Fibroblast of the aortic adventitia (primary cell): Measurements from ENCODE around the gene RAP1GAP. TPM values are rescaled to one million over a fixed set of nuclear protein-coding genes. Genes with fewer than 3 reads are reported as not detected.

Experiments
- DNase-seq: peaks from one replicate; pipeline ENCODE4 v3.0.0-alpha.2; 2010; ENCODE audit warnings: low read depth
- H3K4me3 ChIP-seq: 2 replicates; pipeline ENCODE4 v1.5.1; 2011; ENCODE audit warnings: low read depth, mild to moderate bottlenecking, control low read depth, low read length, moderate library complexity
- total RNA-seq: library from RNA; depleted of rRNA; stranded (reverse); fragments of >200 nt; gene quantifications from 2 replicates; pipeline ENCODE4 v1.2.3, GENCODE V29; 2012; ENCODE audit warnings: low replicate concordance
- TF ChIP-seq, protein P1 (sequence below): IDR thresholded peaks from 2 replicates; pipeline ENCODE4 v1.5.1; 2011; ENCODE audit warnings: mild to moderate bottlenecking, low read length, control low read depth, inconsistent platforms; ENCODE audit not compliant: insufficient read depth

RAP1GAP gene
- total RNA-seq, 1 donor, result 0.09 TPM

DNA sequence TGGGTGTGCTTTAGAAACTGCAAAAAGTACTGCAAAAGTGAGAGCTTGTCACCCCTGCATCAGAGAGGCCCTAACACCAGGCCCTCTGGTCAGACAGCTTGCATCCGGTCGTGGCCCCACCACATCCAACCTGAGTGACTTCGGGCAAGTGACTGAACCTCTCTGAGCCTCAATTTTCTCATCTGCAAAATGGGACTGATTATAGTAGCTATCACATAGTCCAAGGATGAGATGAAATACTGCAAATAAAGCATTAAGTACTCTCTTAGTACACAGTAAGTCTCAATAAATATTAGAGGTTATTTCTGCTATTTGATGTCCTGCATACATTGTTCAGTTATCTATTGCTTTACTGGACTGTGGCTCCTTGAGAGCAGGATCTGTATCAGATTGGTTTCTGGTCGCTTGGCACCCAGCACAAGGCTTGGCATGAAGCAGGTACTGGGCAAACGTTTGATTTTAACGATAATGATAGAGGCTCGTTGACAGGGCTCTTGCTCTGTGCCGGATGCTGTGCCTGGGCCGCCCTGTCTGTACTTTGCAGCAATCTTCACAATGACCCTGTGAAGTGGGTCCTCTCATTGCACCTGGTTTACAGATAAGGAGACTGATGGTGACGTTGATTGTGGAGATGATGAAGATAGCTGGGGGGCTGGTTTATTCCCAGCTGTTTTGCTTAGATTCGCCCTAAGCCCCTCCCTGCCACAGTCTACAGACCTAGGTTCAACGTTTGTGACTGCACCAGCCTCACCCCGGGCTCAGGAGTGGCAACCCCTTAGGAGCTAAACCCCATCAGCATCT, 43.6 kb downstream of the RAP1GAP start:
- no peak for DNase-seq
- TF ChIP-seq, protein P1, sequence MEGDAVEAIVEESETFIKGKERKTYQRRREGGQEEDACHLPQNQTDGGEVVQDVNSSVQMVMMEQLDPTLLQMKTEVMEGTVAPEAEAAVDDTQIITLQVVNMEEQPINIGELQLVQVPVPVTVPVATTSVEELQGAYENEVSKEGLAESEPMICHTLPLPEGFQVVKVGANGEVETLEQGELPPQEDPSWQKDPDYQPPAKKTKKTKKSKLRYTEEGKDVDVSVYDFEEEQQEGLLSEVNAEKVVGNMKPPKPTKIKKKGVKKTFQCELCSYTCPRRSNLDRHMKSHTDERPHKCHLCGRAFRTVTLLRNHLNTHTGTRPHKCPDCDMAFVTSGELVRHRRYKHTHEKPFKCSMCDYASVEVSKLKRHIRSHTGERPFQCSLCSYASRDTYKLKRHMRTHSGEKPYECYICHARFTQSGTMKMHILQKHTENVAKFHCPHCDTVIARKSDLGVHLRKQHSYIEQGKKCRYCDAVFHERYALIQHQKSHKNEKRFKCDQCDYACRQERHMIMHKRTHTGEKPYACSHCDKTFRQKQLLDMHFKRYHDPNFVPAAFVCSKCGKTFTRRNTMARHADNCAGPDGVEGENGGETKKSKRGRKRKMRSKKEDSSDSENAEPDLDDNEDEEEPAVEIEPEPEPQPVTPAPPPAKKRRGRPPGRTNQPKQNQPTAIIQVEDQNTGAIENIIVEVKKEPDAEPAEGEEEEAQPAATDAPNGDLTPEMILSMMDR, result no peak
- no peak overlapping the region for H3K4me3 ChIP-seq

DNA sequence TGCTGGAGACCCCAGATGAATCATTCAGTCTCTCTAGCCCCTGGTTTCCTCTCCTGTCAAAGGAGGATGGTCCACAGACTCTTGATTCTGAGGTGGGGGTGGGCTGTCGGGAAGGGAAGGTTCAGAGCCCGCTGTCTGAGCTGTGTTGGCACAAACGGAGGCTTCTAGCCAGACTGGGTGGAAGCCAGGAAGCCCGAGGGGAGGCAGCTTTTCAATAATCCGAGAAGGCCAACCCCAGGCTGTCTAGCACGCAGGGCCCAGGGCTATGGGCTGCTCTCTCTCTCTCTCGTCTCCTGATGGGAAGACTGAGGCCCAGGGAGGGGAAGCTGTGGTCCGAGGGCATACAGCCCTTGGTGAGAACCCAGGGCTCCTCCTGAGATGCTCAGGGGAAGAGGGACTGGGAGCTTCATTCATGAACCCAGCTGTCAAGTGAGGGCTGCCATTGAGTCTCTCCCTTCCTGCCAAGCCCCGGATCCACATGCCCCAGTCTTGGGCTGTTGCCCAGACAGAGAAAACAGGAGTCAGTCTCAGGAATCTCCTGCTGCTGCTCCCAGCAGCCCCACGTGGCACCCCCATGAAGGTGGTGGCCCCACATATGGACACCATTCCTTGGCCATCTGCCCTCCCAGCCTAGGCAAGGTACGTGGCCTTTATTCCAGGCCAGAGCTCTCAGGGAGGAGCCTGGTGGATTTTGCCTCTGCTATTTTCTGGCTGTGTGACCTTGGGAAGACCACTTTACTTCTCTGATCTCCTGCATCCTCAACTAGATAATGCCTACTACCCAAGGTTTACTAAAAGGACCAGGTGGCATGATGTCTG, 44.4 kb downstream of the RAP1GAP start:
- H3K4me3 ChIP-seq, result no peak overlapping the region
- TF ChIP-seq, protein P1, result no peak
- DNase-seq, result peak; percentile 8

DNA sequence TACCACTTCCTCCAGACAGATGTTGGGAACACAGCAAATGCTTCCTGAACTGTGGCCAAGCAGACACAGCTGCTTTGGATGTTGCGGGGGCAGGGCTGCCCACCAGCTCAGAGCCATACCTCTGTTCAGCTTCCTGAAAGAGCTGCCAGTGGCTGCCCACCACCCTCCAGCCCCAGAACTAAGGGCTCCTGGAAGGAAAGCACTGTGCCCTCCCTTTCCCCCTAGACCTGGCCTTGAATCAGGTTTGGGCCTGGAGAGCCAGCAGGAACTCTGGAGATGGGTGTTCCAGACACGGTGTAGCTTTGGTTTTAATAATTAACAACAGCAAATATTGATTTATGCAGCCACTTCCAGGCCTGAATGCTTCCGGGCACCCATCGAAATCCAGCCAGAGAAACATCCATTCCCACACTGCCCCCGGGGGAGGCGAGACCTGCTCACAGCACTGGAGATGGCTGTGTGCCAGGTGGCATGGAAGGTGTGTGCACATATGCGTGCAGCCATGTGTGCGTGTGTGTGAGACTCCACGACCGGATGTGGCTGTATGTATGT, 45.7 kb downstream of the RAP1GAP start:
- TF ChIP-seq, protein P1, result no peak
- DNase-seq, result no peak
- no peak overlapping the region for H3K4me3 ChIP-seq

DNA sequence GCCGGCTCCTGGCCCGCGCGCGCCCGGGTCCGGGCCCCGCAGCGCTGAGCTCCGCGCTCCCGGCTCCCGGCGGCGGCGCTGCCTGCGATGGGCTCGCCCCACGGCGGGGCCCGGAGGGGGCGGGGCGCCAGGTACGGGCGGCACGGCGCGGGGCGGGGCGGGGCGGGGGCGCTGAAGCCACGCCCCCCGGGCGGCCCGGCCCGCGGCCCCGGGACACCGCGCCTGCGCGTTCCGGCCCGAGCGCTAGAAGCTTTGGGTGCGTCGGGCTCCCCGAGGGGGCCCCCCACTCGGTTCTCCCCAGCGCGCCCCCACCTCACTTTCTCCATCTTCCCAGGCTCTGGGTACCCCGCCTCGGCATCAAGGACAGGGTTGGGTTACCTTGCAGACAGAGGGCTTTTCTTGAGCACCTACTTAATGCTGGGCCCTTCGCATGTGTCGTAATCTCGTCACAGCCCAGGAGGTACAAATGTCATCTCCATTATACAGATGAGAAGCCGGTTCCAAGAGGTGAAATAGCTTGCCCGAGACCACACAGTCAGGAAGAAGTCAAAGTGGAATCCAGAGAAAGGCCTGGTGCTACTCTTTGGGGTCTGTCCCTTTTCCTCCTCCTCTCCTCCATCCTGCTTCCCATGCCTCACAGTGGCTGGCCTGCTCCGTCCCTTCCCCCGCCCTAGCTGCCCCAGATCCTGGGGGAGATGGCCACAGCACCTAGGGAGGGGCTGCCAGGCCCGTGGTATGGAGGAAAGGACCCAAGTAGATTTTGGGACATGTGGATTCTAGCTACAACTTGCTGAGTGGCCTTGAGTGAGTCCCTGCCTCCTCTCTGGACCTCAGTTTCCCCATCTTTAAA, 46.5 kb downstream of the RAP1GAP start:
- peak overlapping the region; percentile 48 for H3K4me3 ChIP-seq
- TF ChIP-seq, protein P1, result no peak
- no peak for DNase-seq

DNA sequence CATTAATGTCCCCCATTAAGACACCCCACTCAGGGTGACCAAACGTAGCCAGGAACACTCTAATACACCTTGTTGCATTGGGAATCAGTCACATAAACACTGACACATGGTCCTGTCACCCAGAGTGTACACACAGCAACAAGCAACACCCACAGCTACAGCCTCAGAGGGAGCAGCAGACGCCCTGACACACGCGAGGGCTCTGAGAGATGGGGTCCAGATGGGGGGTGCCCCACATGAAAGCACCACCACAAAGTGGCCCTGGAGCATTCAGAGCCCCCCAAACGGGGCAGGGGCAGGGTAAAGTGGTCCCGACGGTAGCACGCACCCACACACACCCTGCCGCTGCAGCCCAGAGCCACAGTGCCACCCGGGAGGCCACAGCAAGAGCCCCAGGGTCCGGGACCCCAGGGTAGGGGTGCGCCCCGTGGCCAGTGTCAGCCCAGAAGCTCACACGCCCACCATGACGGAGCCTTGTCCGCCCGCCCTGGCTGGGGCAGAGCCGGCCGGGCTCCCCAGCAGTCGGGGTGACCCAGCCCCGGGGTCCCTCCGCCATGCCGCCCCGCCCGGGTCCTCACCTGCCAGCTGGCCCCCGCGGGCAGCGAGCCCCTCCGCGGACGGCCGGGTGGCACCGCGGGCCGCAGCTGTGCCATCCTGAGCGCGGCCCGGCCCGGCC, 47.3 kb downstream of the RAP1GAP start:
- no peak overlapping the region for H3K4me3 ChIP-seq
- no peak for DNase-seq

More for the DNA sequence above, 47.3 kb downstream of the RAP1GAP start:
- TF ChIP-seq, protein P1, result no peak
